Stimulated activated naive CD8-positive, alpha-beta T cell treated with anti-CD3 and anti-CD28 coated beads, Interleukin-15, Interleukin-2, amounts not matched to agents 100 ng/mL and 50 ng/mL, for 24 hours (primary cell): ENCODE measurements around the gene HTATSF1.
A peak's percentile ranks its signal among the peaks of the same experiment; 100 is the strongest.

Source experiments
- H3K27ac Mint-ChIP-seq: one replicate; pipeline ENCODE4 v1.8.0; 2021; ENCODE audit warnings: mild to moderate bottlenecking, mixed read lengths
- H3K27me3 Mint-ChIP-seq: one replicate; pipeline ENCODE4 v1.8.0; 2021; ENCODE audit warnings: mixed read lengths
- H3K36me3 Mint-ChIP-seq: one replicate; pipeline ENCODE4 v1.8.0; 2021; ENCODE audit warnings: low read depth, mixed read lengths
- H3K4me1 Mint-ChIP-seq: one replicate; pipeline ENCODE4 v1.8.0; 2021; ENCODE audit warnings: low read depth, mixed read lengths
- H3K4me3 Mint-ChIP-seq: one replicate; pipeline ENCODE4 v1.8.0; 2021; ENCODE audit warnings: mild to moderate bottlenecking, mixed read lengths
- H3K9me3 Mint-ChIP-seq: one replicate; pipeline ENCODE4 v1.8.0; 2021; ENCODE audit warnings: mixed read lengths

The HTATSF1 gene

GRCh38 chrX:136480383-136480782, 17.0 kb upstream of the HTATSF1 start:
- H3K27ac Mint-ChIP-seq = no peak overlapping the region
- H3K36me3 Mint-ChIP-seq = no peaks in the 10 kb centered on the region
- no peaks in the 10 kb centered on the region for H3K4me1 Mint-ChIP-seq
- H3K9me3 Mint-ChIP-seq = no peaks in the 10 kb centered on the region
- H3K27me3 Mint-ChIP-seq = no peaks in the 10 kb centered on the region
- H3K4me3 Mint-ChIP-seq = no peak overlapping the region

GRCh38 chrX:136487647-136488046, 9.7 kb upstream of the HTATSF1 start, which contains the start of gene BRS3:
Gene BRS3, plus strand, starts transcription at chrX:136487947. Its CDS starts 168 bp downstream, at chrX:136488115.
- H3K9me3 Mint-ChIP-seq = no peaks in the 10 kb centered on the region
- no peaks in the 10 kb centered on the region for H3K36me3 Mint-ChIP-seq
- H3K4me1 Mint-ChIP-seq = no peaks in the 10 kb centered on the region
- no peak within 1 kb of the TSS for H3K4me3 Mint-ChIP-seq
- no peak within 1 kb of the TSS for H3K27ac Mint-ChIP-seq
- peaks cover 37% of the 10 kb centered on the region for H3K27me3 Mint-ChIP-seq

- peaks cover 37% of the 10 kb centered on the region for H3K27me3 Mint-ChIP-seq
Observed at GRCh38 chrX:136488706-136489105, 8.7 kb upstream of the HTATSF1 start.

GRCh38 chrX:136491832-136492231, 5.6 kb upstream of the HTATSF1 start:
- no peaks in the 10 kb centered on the region for H3K36me3 Mint-ChIP-seq
- peaks cover 5% of the 10 kb centered on the region for H3K4me1 Mint-ChIP-seq
- H3K4me3 Mint-ChIP-seq = no peak overlapping the region
- H3K9me3 Mint-ChIP-seq = no peaks in the 10 kb centered on the region
- H3K27ac Mint-ChIP-seq = no peak overlapping the region
- peaks cover 27% of the 10 kb centered on the region for H3K27me3 Mint-ChIP-seq

More at GRCh38 chrX:136488706-136489105, 8.7 kb upstream of the HTATSF1 start:
- Mint-ChIP-seq H3K36me3 (no peaks in the 10 kb centered on the region), H3K4me1 (no peaks in the 10 kb centered on the region), H3K27ac (no peak overlapping the region), H3K9me3 (no peaks in the 10 kb centered on the region), H3K4me3 (no peak overlapping the region)

GRCh38 chrX:136493011-136493410, 4.4 kb upstream of the HTATSF1 start:
- Mint-ChIP-seq H3K27me3 (peaks cover 21% of the 10 kb centered on the region), H3K4me1 (peaks cover 5% of the 10 kb centered on the region), H3K36me3 (no peaks in the 10 kb centered on the region), H3K4me3 (no peak overlapping the region), H3K27ac (no peak overlapping the region), H3K9me3 (no peaks in the 10 kb centered on the region)

GRCh38 chrX:136495043-136495442, 2.3 kb upstream of the HTATSF1 start:
- Mint-ChIP-seq H3K36me3 (peaks cover 4% of the 10 kb centered on the region), H3K9me3 (no peaks in the 10 kb centered on the region), H3K27me3 (peaks cover 9% of the 10 kb centered on the region), H3K27ac (no peak overlapping the region), H3K4me3 (no peak overlapping the region), H3K4me1 (peaks cover 17% of the 10 kb centered on the region)

- Mint-ChIP-seq H3K27me3 (no peaks in the 10 kb centered on the region), H3K36me3 (peaks cover 4% of the 10 kb centered on the region), H3K9me3 (no peaks in the 10 kb centered on the region), H3K4me1 (peaks cover 17% of the 10 kb centered on the region), H3K27ac (peak overlapping the region; percentile 89), H3K4me3 (peak overlapping the region; percentile 84)
Observed at GRCh38 chrX:136496186-136496763, 1.1 kb upstream of the HTATSF1 start.

- Mint-ChIP-seq H3K27ac (peak overlapping the region; percentile 89), H3K4me3 (peak overlapping the region; percentile 96), H3K36me3 (peaks cover 4% of the 10 kb centered on the region), H3K27me3 (no peaks in the 10 kb centered on the region), H3K4me1 (peaks cover 17% of the 10 kb centered on the region), H3K9me3 (no peaks in the 10 kb centered on the region)
Observed at GRCh38 chrX:136496764-136497555, 432 bp upstream of the HTATSF1 start.

GRCh38 chrX:136519069-136519468, 21.7 kb downstream of the HTATSF1 start:
- Mint-ChIP-seq H3K4me1 (no peaks in the 10 kb centered on the region), H3K27me3 (no peaks in the 10 kb centered on the region), H3K36me3 (no peaks in the 10 kb centered on the region), H3K9me3 (no peaks in the 10 kb centered on the region), H3K4me3 (no peak overlapping the region), H3K27ac (no peak overlapping the region)

GRCh38 chrX:136523770-136524169, 26.4 kb downstream of the HTATSF1 start:
- Mint-ChIP-seq H3K27me3 (no peaks in the 10 kb centered on the region), H3K27ac (no peak overlapping the region), H3K4me1 (peaks cover 3% of the 10 kb centered on the region), H3K36me3 (no peaks in the 10 kb centered on the region), H3K9me3 (no peaks in the 10 kb centered on the region), H3K4me3 (no peak overlapping the region)

- H3K36me3 Mint-ChIP-seq = no peaks in the 10 kb centered on the region
- H3K4me1 Mint-ChIP-seq = peaks cover 3% of the 10 kb centered on the region
- no peaks in the 10 kb centered on the region for H3K9me3 Mint-ChIP-seq
- no peak overlapping the region for H3K27ac Mint-ChIP-seq
- H3K4me3 Mint-ChIP-seq = no peak overlapping the region
- H3K27me3 Mint-ChIP-seq = no peaks in the 10 kb centered on the region
Observed at GRCh38 chrX:136525738-136526606, 28.6 kb downstream of the HTATSF1 start.

GRCh38 chrX:136528645-136529315, 31.4 kb downstream of the HTATSF1 start:
- H3K27ac Mint-ChIP-seq = no peak overlapping the region
- H3K4me3 Mint-ChIP-seq = no peak overlapping the region
- peaks cover 3% of the 10 kb centered on the region for H3K4me1 Mint-ChIP-seq
- no peaks in the 10 kb centered on the region for H3K27me3 Mint-ChIP-seq
- H3K9me3 Mint-ChIP-seq = no peaks in the 10 kb centered on the region
- no peaks in the 10 kb centered on the region for H3K36me3 Mint-ChIP-seq

- Mint-ChIP-seq H3K36me3 (no peaks in the 10 kb centered on the region), H3K27me3 (no peaks in the 10 kb centered on the region), H3K27ac (no peak overlapping the region), H3K9me3 (no peaks in the 10 kb centered on the region), H3K4me3 (no peak overlapping the region), H3K4me1 (peaks cover 3% of the 10 kb centered on the region)
Observed at GRCh38 chrX:136529795-136530194, 32.4 kb downstream of the HTATSF1 start.

GRCh38 chrX:136531951-136532350, 34.6 kb downstream of the HTATSF1 start, which contains the start of gene VGLL1:
Gene VGLL1, plus strand, starts transcription at chrX:136532215. Its CDS starts 3,806 bp downstream, at chrX:136536021.
- H3K4me3 Mint-ChIP-seq = no peak within 1 kb of the TSS
- H3K27me3 Mint-ChIP-seq = no peaks in the 10 kb centered on the region
- no peaks in the 10 kb centered on the region for H3K36me3 Mint-ChIP-seq
- H3K4me1 Mint-ChIP-seq = no peaks in the 10 kb centered on the region
- no peak within 1 kb of the TSS for H3K27ac Mint-ChIP-seq
- no peaks in the 10 kb centered on the region for H3K9me3 Mint-ChIP-seq
